KMS-11 (cell line): ENCODE results near the gene MPRIP.

ENCODE experiments used
- H2AFZ ChIP-seq: fragments of 200-600 bp; sonication (generic); 2 replicates; pipeline ENCODE4 v1.6.1; 2016; ENCODE audit warnings: antibody characterized with exemption, mixed run types, low read depth
- H3K27ac ChIP-seq: fragments of 200-600 bp; sonication (generic); 2 replicates; pipeline ENCODE4 v1.6.1; 2016; ENCODE audit warnings: mild to moderate bottlenecking, mixed run types
- H3K27me3 ChIP-seq: fragments of 200-600 bp; sonication (generic); 2 replicates; pipeline ENCODE4 v1.6.1; 2017; ENCODE audit warnings: mild to moderate bottlenecking, low read depth, mixed run types, moderate library complexity; ENCODE audit not compliant: insufficient read depth
- H3K36me3 ChIP-seq: fragments of 200-600 bp; sonication (generic); 2 replicates; pipeline ENCODE4 v1.6.1; 2017; ENCODE audit warnings: mild to moderate bottlenecking, mixed run types; ENCODE audit not compliant: insufficient read depth
- H3K4me1 ChIP-seq: fragments of 200-600 bp; sonication (generic); 2 replicates; pipeline ENCODE4 v1.6.1; 2016; ENCODE audit warnings: mild to moderate bottlenecking, low read depth, mixed run types; ENCODE audit not compliant: poor library complexity, severe bottlenecking
- H3K4me2 ChIP-seq: fragments of 200-600 bp; sonication (generic); 2 replicates; pipeline ENCODE4 v1.7.0; 2016; ENCODE audit warnings: mild to moderate bottlenecking, mixed run types
- H3K4me3 ChIP-seq: fragments of 200-600 bp; sonication (generic); IDR thresholded peaks from 2 replicates; pipeline ENCODE4 v1.6.1; 2017; ENCODE audit warnings: low read depth, low read length, mixed read lengths; ENCODE audit not compliant: insufficient read depth
- H3K79me2 ChIP-seq: fragments of 200-600 bp; sonication (generic); 2 replicates; pipeline ENCODE4 v1.6.1; 2016; ENCODE audit warnings: low read depth, mixed run types; ENCODE audit not compliant: insufficient read depth
- H3K9ac ChIP-seq: fragments of 200-600 bp; sonication (generic); 2 replicates; pipeline ENCODE4 v1.6.1; 2016; ENCODE audit warnings: mild to moderate bottlenecking, mixed run types
- H4K20me1 ChIP-seq: fragments of 200-600 bp; sonication (generic); 2 replicates; pipeline ENCODE4 v1.6.1; 2016; ENCODE audit warnings: mild to moderate bottlenecking, mixed run types; ENCODE audit not compliant: insufficient read depth
- CTCF ChIP-seq: fragments of 200-600 bp; sonication (generic); conservative IDR thresholded peaks from 2 replicates; pipeline ENCODE4 v1.6.1; 2017; ENCODE audit warnings: low read depth, mild to moderate bottlenecking, antibody characterized with exemption, low read length, moderate library complexity, mixed read lengths

Gene MPRIP

DNA sequence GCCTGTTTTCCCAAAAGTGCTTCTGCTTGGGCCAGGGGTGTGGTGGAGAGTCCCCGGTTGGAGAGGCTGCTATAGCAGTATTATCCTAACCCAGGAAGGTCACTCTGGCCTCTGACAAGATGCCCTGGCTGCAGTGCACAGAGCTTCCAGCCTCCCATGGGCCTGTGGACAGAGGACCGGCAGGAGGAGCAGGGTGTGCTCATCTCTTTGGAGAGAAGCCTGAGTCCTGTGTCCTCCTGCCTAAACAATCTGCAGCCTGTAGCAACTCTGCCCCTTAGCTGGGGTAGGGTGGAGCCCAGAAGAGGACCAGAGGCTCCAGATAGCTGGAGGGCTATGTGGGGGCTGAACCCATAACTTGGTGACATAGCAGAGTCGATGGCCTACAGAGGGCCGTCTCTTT, 78.0 kb downstream of the MPRIP start:
- Histone ChIP-seq H3K79me2 (no peaks in the 10 kb centered on the region), H3K36me3 (no peaks in the 10 kb centered on the region), H2AFZ (no peak overlapping the region), H3K27ac (no peak overlapping the region; the same call in 1 of the 2 replicates), H3K4me1 (peaks cover 16% of the 10 kb centered on the region), H3K4me3 (no peak overlapping the region), H3K27me3 (no peaks in the 10 kb centered on the region), H4K20me1 (no peaks in the 10 kb centered on the region), H3K9ac (no peak overlapping the region), H3K4me2 (no peak overlapping the region)
- TF ChIP-seq CTCF: no peak

DNA sequence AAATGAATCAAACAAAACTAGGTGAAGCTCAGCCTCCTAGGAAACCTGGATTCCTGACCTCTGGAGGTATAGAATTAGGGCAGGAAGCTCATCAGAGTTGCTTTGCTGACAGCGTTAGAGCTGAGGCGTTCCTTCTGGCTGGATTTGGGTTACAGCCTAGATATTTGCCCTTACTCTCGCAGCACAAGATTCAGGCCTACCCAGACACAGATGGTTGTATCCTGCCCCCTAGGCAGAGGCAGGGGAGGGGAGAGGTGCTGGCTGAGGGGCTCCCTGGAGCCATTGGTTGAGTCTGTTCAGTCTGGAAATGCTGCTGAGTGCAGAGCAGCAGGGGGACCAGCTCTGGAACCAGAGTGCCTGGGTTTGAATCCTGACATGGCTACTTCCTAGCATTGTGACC, 78.4 kb downstream of the MPRIP start:
- no peaks in the 10 kb centered on the region for H3K27me3 ChIP-seq
- TF ChIP-seq CTCF: no peak
- no peak overlapping the region for H3K4me3 ChIP-seq
- H2AFZ ChIP-seq: no peak overlapping the region
- H3K9ac ChIP-seq: no peak overlapping the region
- peaks cover 20% of the 10 kb centered on the region for H3K4me1 ChIP-seq
- no peak overlapping the region for H3K27ac ChIP-seq
- H4K20me1 ChIP-seq: no peaks in the 10 kb centered on the region
- H3K36me3 ChIP-seq: no peaks in the 10 kb centered on the region
- H3K79me2 ChIP-seq: no peaks in the 10 kb centered on the region
- H3K4me2 ChIP-seq: no peak overlapping the region

DNA sequence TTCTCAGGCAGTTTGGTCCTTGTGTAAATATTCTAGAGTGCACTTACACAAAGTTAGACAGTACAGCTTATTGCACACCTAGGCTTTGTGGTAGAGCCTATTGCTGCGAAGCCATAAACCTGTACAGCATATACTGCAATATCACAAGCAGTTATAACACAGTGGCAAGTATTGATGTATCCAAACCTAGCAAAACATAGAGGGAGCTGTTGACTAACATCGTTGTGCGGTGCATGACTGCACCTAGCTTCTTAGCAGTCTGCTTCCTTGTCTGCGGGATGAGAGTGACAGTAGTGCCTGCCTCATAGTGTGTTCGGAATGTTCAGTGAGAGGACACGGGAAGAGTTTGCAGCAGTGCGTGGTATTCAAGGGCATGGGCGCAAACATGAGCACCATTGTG, 78.9 kb downstream of the MPRIP start:
- Histone ChIP-seq H4K20me1 (no peaks in the 10 kb centered on the region), H3K79me2 (no peaks in the 10 kb centered on the region), H3K4me2 (no peak overlapping the region), H3K4me3 (no peak overlapping the region), H3K27me3 (no peaks in the 10 kb centered on the region), H3K27ac (no peak overlapping the region), H2AFZ (no peak overlapping the region), H3K9ac (no peak overlapping the region), H3K36me3 (no peaks in the 10 kb centered on the region), H3K4me1 (peaks cover 23% of the 10 kb centered on the region)
- no peak for TF ChIP-seq CTCF

- Histone ChIP-seq H3K27me3 (no peaks in the 10 kb centered on the region), H3K9ac (no peak overlapping the region), H3K4me1 (peaks cover 24% of the 10 kb centered on the region), H3K4me2 (no peak overlapping the region), H3K27ac (no peak overlapping the region), H4K20me1 (no peaks in the 10 kb centered on the region), H3K4me3 (no peak overlapping the region), H3K79me2 (no peaks in the 10 kb centered on the region), H2AFZ (no peak overlapping the region), H3K36me3 (no peaks in the 10 kb centered on the region)
- TF ChIP-seq CTCF: no peak
Observed at GRCh38 chr17:17122781-17123483, 80.7 kb downstream of the MPRIP start.
